B cell (primary cell): Measurements from ENCODE around the gene THUMPD3.

Source experiments
- CTCF ChIP-seq: fragments of 200-600 bp; IDR thresholded peaks from one replicate; pipeline ENCODE4 v1.8.0; 2022; ENCODE audit warnings: antibody characterized with exemption, mild to moderate bottlenecking
- EZH2 ChIP-seq: IDR thresholded peaks from 2 replicates; pipeline ENCODE4 v1.6.1; 2012; ENCODE audit warnings: borderline replicate concordance, low read depth, mild to moderate bottlenecking, moderate library complexity, low read length; ENCODE audit not compliant: insufficient read depth, poor library complexity, severe bottlenecking

DNA sequence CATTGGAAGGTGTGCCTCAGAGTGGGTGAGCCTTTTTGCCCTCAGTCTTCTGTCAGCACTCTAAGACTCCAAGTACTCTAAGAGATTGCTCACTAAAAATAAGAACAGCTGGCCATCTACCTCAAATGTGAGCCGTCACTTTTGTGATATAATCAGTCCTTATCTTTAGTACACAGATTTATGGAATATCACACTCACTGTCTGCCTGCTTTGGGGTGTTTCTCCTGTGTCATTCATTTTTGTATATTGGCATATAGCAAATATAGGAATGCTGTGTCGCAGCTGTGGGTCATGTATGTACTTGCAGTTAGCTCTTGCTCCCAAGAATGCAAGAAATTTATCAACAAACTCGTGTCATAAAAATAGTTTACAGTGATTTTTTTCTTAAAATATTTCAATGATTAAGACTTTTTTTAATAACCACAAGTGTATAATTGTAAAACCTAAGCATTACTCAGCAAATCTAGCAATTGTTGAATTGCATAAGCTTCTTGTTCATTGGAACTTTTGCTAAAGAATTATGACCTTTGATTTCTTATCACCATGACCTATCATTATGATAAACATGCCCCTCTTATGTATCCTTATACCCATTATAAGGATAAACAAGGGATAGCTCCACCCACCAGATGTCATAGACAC, 53.4 kb downstream of the THUMPD3 start:
- TF ChIP-seq CTCF (no peak), EZH2 (no peak)
